K562 (cell line): ENCODE data around the gene ZNF268. TPM values are rescaled to one million over a fixed set of nuclear protein-coding genes. Genes with fewer than 3 reads are reported as not detected.

Experiments
- ATAC-seq: fragments of 200-7000 bp; cut with Tn5 transposase; 3 replicates; pipeline ENCODE4 v1.9.1; 2020; ENCODE audit warnings: moderate library complexity
- BruUV-seq: library from RNA; stranded (reverse); fragments of 400-500 nt; replicated peaks from 2 replicates; lab custom pipeline; 2021; lab: Mats Ljungman, UMichigan
- CTCF ChIA-PET: fragments of 300-600 bp; formaldehyde crosslinking; extraction: SDS; loops from one replicate; lab custom pipeline; 2021; ENCODE audit warnings: low intra/inter-chr PET ratio; lab: Yijun Ruan, JAX
- POLR2A ChIA-PET: fragments of 300-600, 350-650 bp; sonication (Branson Sonifier 250); formaldehyde crosslinking; extraction: SDS; loops from one replicate; lab custom pipeline; 2021; ENCODE audit warnings: antibody characterized with exemption, inconsistent platforms; lab: Yijun Ruan, JAX
- DNase-seq, 4 experiments: peaks; one replicate each; pipeline versions ENCODE4 v3.0.0 to v3.0.0-alpha.2; 2011 to 2018; ENCODE audit warnings: low spot score in 3 of 4, mixed read lengths in 3 of 4; ENCODE audit errors: extremely low read depth in 1 of 4
- FAIRE-seq: peaks from 2 replicates; lab custom pipeline; 2011; peaks lifted over from hg19 to GRCh38; lab: Jason Lieb, UNC
- H2AFZ ChIP-seq: 2 replicates; pipeline ENCODE4 v1.6.0; 2011; ENCODE audit warnings: low read depth, low read length, control low read depth, inconsistent platforms
- H3K27ac ChIP-seq: fragments of 200-600 bp; 3 replicates; pipeline ENCODE4 v1.8.0; 2011; ENCODE audit warnings: low read depth, mild to moderate bottlenecking, control low read depth, inconsistent platforms, low read length, moderate library complexity, mixed read lengths; ENCODE audit errors: extremely low read depth
- H3K27me3 ChIP-seq, 2 experiments: fragments of 300-600 bp in 1 of 2; 2 replicates in 1 of 2; 3 replicates in 1 of 2; pipeline versions ENCODE4 v1.6.0 to v1.8.0; 2011; ENCODE audit warnings: inconsistent platforms in 2 of 2, low read length in 2 of 2, mild to moderate bottlenecking in 1 of 2, mixed read lengths in 1 of 2, moderate library complexity in 1 of 2; ENCODE audit not compliant: control insufficient read depth in 2 of 2, insufficient read depth in 2 of 2
- H3K36me3 ChIP-seq: fragments of 300-600 bp; 3 replicates; pipeline ENCODE4 v1.8.0; 2011; ENCODE audit warnings: mild to moderate bottlenecking, low read length, inconsistent platforms; ENCODE audit not compliant: control insufficient read depth, insufficient read depth
- H3K4me1 ChIP-seq, 2 experiments: fragments of 200-600 bp in 1 of 2; replicated peaks in 1 of 2; 2 replicates in 1 of 2; 3 replicates in 1 of 2; pipeline versions ENCODE4 v1.5.1 to v1.8.0; 2011; ENCODE audit warnings: inconsistent platforms in 2 of 2, low read length in 2 of 2, mild to moderate bottlenecking in 1 of 2, mixed read lengths in 1 of 2, moderate library complexity in 1 of 2; ENCODE audit not compliant: control insufficient read depth in 2 of 2, insufficient read depth in 2 of 2
- H3K4me2 ChIP-seq: 2 replicates; pipeline ENCODE4 v1.6.1; 2011; ENCODE audit warnings: low read length, control low read depth, inconsistent platforms, mixed read lengths; ENCODE audit not compliant: insufficient read depth
- H3K4me3 ChIP-seq: fragments of 200-600 bp; sonication (generic), shearing (Covaris generic); 2 replicates; pipeline ENCODE4 v1.5.1; 2016; ENCODE audit warnings: control low read depth, inconsistent platforms
- H3K79me2 ChIP-seq: fragments of 200-600 bp; 3 replicates; pipeline ENCODE4 v1.8.0; 2011; ENCODE audit warnings: low read length, inconsistent platforms; ENCODE audit not compliant: control insufficient read depth, insufficient read depth
- H3K9ac ChIP-seq, 2 experiments: 2 replicates each; pipeline versions ENCODE4 v1.6.0 to v1.6.1; 2011; ENCODE audit warnings: low read depth in 2 of 2, low read length in 2 of 2, control low read depth in 1 of 2, inconsistent platforms in 1 of 2, mild to moderate bottlenecking in 1 of 2, mixed read lengths in 1 of 2; ENCODE audit not compliant: insufficient read depth in 1 of 2
- H3K9me1 ChIP-seq: one replicate; pipeline ENCODE4 v1.6.0; 2011; ENCODE audit warnings: inconsistent platforms, mild to moderate bottlenecking, low read length, moderate library complexity; ENCODE audit not compliant: control insufficient read depth, insufficient read depth
- H3K9me3 ChIP-seq: replicated peaks from 2 replicates; pipeline ENCODE4 v1.5.1; 2011; ENCODE audit warnings: low read depth, low read length, inconsistent platforms; ENCODE audit not compliant: control insufficient read depth, insufficient read depth
- H4K20me1 ChIP-seq: replicated peaks from 2 replicates; pipeline ENCODE4 v1.6.1; 2011; ENCODE audit warnings: low read length, inconsistent platforms, mixed read lengths; ENCODE audit not compliant: control insufficient read depth, insufficient read depth
- PYGO2 ChIP-seq: fragments of 450-650 bp; IDR thresholded peaks from 2 replicates; pipeline ENCODE4 v1.6.1; 2016; ENCODE audit warnings: mild to moderate bottlenecking, missing genetic modification characterization, moderate library complexity, missing compliant biosample characterization
- RCOR1 ChIP-seq, 2 experiments: IDR thresholded peaks; 2 replicates each; pipeline ENCODE4 v1.6.1; 2012; ENCODE audit warnings: low read depth in 2 of 2, low read length in 2 of 2, borderline replicate concordance in 1 of 2, improper control_type of control experiment in 1 of 2
- SETDB1 ChIP-seq: IDR thresholded peaks from one replicate; pipeline ENCODE4 v1.6.1; 2012; ENCODE audit warnings: low read length, control low read depth, inconsistent platforms
- TAF15 ChIP-seq: fragments of 200-400 bp; formaldehyde crosslinking; IDR thresholded peaks from 2 replicates; pipeline ENCODE4 v1.6.1; 2017; ENCODE audit warnings: mild to moderate bottlenecking, low read depth, low read length, moderate library complexity
- ZNF717 ChIP-seq: fragments of 250-450 bp; sonication (Bioruptor Pico); IDR thresholded peaks from 2 replicates; pipeline ENCODE4 v1.5.0; 2021
- ZZZ3 ChIP-seq: fragments of 450-650 bp; IDR thresholded peaks from 2 replicates; pipeline ENCODE4 v1.6.1; 2016; ENCODE audit warnings: antibody characterized with exemption, mild to moderate bottlenecking, moderate library complexity
- WGBS: fragments of 100-300 bp; shearing (Covaris generic); methylation state at CpG from one replicate; pipeline ENCODE4 v1.1.6; 2016; ENCODE audit warnings: low coverage, mixed read lengths; ENCODE audit not compliant: insufficient coverage; ENCODE audit errors: missing lambda C conversion rate; 5-methylcytosine and 5-hydroxymethylcytosine counted together
- in situ Hi-C: fragments of 300-500 bp; cut with MboI; formaldehyde crosslinking; loops from 4 replicates; pipeline ENCODE4 v1.15.0; 2018; ENCODE audit warnings: inconsistent platforms, mixed read lengths
- intact Hi-C: fragments of 100-400 bp; cut with micrococcal nuclease; formaldehyde crosslinking; loops from 2 replicates; pipeline ENCODE4 v1.14.2; 2022
- polyA plus RNA-seq, 8 experiments: library from polyadenylated mRNA; depleted of rRNA in 4 of 8; stranded (reverse) in 5 of 8; unstranded in 3 of 8; fragments of >200 nt; fragmentation: Nextera tagmentation in 2 of 8; fragmentation: Illumina TruSeq in 1 of 8; extraction: Ambion mirVana in 2 of 8; extraction: Trizol in 1 of 8; gene quantifications; 2 replicates each; pipeline versions ENCODE4 v1.2.1 to v1.2.3, GENCODE V29; 2011 to 2014; ENCODE audit warnings: inconsistent platforms in 1 of 8, missing spikeins in 1 of 8
- total RNA-seq, 7 experiments: library from RNA; depleted of rRNA in 6 of 7; stranded (reverse); fragments of >200 nt in 6 of 7; fragmentation: Illumina TruSeq in 2 of 7; extraction: Trizol in 2 of 7; gene quantifications; 2 replicates each; pipeline versions ENCODE4 v1.2.1 to v1.2.3, GENCODE V29; 2011 to 2021; ENCODE audit warnings: low replicate concordance in 1 of 7
- TF ChIP-seq, protein P1 (sequence below): fragments of 450-650 bp; IDR thresholded peaks from 2 replicates; pipeline ENCODE4 v1.7.1; 2018; ENCODE audit warnings: mild to moderate bottlenecking, low read depth; ENCODE audit not compliant: partially characterized antibody
- TF ChIP-seq, protein P2 (sequence below): sonication (generic); formaldehyde crosslinking; IDR thresholded peaks from 2 replicates; pipeline ENCODE4 v1.8.0; 2023; ENCODE audit warnings: missing genetic modification reagents, mild to moderate bottlenecking, borderline replicate concordance
- TF ChIP-seq, protein P3 (sequence below): fragments of 450-650 bp; conservative IDR thresholded peaks from 2 replicates; pipeline ENCODE4 v1.6.1; 2016; ENCODE audit warnings: missing genetic modification characterization, low read depth, mild to moderate bottlenecking, missing compliant biosample characterization, moderate library complexity

ZNF268 gene
- total and polyA plus RNA-seq, 9 of the 15 experiments (the other 6 are each of a cell fraction or from before 2014, with no cell fraction given), result 4.8 to 12.0 (median 7.7) TPM

DNA sequence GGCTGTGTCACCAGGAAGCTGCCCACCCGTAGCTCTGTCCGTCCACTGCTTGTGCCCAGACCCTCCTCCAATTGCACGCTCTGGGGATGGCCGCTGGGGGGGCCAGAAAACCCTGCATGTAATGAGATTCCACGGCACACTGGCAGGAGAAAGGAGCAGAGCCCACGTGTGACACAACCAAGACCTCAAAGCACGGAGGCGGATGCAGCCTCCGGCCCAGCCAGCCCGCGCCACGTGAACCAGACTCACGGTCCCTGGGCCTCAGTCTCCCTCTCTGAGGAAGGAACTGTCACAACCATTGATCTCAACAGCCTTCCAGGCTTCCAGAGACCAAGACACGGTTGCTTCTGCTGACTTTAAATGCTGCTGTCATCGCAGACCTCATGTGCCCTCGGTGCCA is 39.9 kb downstream of the ZNF268 start (continued):
- no peak for TF ChIP-seq SETDB1
- TF ChIP-seq TAF15, result no peak

DNA sequence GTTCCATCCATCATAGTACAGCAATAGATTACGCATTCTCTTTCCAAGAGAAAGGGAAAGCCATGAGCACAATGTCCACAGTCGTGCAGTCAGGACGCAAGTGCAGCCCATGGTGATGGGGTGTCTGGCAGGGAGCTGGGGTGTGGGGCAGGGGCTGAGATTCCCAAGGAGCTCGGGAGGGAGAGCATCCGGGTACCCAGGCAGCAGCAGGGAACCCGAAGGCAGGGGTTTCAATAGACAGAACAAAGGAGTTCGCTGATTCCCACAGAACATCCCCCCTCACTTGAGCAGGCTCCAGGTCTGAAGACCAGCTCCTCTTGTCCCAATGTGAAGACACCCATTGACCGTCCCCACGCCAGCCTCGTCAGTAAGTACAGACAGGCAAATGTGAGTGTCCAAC is 40.9 kb downstream of the ZNF268 start:
- in situ Hi-C loops (no loop called here), intact Hi-C loops (no loop called here)
- Histone ChIP-seq H3K4me1 (no peaks in the 10 kb centered on the region), H3K4me3 (no peak overlapping the region), H3K36me3 (no peaks in the 10 kb centered on the region), H2AFZ (no peak overlapping the region), H3K9me1 (no peaks in the 10 kb centered on the region), H3K9me3 (peaks cover 1% of the 10 kb centered on the region; the same call in 1 of the 2 replicates), H3K9ac (no peak overlapping the region), H3K79me2 (no peaks in the 10 kb centered on the region), H3K27ac (no peak overlapping the region), H4K20me1 (no peaks in the 10 kb centered on the region), H3K4me2 (no peak overlapping the region), H3K27me3 (no peaks in the 10 kb centered on the region)
- FAIRE-seq (no peak), DNase-seq (no peak), ATAC-seq (no peak)
- 2% methylated on average over 10 of the region's 10 CpGs for WGBS
- ChIA-PET CTCF (no interaction called here), POLR2A (no interaction called here)
- BruUV-seq, result no TSS peak
- no peak for TF ChIP-seq RCOR1 (IDR thresholded peaks at IDR 0.05; ENCODE audit: borderline replicate concordance in 1 of 2, low read depth in 2 of 2, low read length in 2 of 2)
- no peak for TF ChIP-seq ZNF717 (CRISPR knock-in tag)
- TF ChIP-seq, protein P1, sequence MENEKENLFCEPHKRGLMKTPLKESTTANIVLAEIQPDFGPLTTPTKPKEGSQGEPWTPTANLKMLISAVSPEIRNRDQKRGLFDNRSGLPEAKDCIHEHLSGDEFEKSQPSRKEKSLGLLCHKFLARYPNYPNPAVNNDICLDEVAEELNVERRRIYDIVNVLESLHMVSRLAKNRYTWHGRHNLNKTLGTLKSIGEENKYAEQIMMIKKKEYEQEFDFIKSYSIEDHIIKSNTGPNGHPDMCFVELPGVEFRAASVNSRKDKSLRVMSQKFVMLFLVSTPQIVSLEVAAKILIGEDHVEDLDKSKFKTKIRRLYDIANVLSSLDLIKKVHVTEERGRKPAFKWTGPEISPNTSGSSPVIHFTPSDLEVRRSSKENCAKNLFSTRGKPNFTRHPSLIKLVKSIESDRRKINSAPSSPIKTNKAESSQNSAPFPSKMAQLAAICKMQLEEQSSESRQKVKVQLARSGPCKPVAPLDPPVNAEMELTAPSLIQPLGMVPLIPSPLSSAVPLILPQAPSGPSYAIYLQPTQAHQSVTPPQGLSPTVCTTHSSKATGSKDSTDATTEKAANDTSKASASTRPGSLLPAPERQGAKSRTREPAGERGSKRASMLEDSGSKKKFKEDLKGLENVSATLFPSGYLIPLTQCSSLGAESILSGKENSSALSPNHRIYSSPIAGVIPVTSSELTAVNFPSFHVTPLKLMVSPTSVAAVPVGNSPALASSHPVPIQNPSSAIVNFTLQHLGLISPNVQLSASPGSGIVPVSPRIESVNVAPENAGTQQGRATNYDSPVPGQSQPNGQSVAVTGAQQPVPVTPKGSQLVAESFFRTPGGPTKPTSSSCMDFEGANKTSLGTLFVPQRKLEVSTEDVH, result no peak
- TF ChIP-seq ZZZ3, result no peak
- TF ChIP-seq, protein P2, sequence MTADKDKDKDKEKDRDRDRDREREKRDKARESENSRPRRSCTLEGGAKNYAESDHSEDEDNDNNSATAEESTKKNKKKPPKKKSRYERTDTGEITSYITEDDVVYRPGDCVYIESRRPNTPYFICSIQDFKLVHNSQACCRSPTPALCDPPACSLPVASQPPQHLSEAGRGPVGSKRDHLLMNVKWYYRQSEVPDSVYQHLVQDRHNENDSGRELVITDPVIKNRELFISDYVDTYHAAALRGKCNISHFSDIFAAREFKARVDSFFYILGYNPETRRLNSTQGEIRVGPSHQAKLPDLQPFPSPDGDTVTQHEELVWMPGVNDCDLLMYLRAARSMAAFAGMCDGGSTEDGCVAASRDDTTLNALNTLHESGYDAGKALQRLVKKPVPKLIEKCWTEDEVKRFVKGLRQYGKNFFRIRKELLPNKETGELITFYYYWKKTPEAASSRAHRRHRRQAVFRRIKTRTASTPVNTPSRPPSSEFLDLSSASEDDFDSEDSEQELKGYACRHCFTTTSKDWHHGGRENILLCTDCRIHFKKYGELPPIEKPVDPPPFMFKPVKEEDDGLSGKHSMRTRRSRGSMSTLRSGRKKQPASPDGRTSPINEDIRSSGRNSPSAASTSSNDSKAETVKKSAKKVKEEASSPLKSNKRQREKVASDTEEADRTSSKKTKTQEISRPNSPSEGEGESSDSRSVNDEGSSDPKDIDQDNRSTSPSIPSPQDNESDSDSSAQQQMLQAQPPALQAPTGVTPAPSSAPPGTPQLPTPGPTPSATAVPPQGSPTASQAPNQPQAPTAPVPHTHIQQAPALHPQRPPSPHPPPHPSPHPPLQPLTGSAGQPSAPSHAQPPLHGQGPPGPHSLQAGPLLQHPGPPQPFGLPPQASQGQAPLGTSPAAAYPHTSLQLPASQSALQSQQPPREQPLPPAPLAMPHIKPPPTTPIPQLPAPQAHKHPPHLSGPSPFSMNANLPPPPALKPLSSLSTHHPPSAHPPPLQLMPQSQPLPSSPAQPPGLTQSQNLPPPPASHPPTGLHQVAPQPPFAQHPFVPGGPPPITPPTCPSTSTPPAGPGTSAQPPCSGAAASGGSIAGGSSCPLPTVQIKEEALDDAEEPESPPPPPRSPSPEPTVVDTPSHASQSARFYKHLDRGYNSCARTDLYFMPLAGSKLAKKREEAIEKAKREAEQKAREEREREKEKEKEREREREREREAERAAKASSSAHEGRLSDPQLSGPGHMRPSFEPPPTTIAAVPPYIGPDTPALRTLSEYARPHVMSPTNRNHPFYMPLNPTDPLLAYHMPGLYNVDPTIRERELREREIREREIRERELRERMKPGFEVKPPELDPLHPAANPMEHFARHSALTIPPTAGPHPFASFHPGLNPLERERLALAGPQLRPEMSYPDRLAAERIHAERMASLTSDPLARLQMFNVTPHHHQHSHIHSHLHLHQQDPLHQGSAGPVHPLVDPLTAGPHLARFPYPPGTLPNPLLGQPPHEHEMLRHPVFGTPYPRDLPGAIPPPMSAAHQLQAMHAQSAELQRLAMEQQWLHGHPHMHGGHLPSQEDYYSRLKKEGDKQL (CRISPR knock-in tag), result no peak
- no peak for TF ChIP-seq PYGO2 (tag)
- TF ChIP-seq, protein P3, sequence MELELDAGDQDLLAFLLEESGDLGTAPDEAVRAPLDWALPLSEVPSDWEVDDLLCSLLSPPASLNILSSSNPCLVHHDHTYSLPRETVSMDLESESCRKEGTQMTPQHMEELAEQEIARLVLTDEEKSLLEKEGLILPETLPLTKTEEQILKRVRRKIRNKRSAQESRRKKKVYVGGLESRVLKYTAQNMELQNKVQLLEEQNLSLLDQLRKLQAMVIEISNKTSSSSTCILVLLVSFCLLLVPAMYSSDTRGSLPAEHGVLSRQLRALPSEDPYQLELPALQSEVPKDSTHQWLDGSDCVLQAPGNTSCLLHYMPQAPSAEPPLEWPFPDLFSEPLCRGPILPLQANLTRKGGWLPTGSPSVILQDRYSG (tag), result no peak
